Thoracic aorta (tissue), 2 donors: ENCODE data around the gene GALNT5. TPM values are rescaled to one million over a fixed set of nuclear protein-coding genes. Genes with fewer than 3 reads are reported as not detected.

Experiments used
- ATAC-seq: fragments of 150-250 bp; one replicate; pipeline ENCODE4 v1.8.0; 2017; ENCODE audit warnings: low read depth; ENCODE audit not compliant: insufficient number of reproducible peaks, low FRiP score
- DNase-seq: peaks from one replicate; pipeline ENCODE4 v3.0.0-alpha.2; 2020; ENCODE audit warnings: low spot score
- H3K27ac ChIP-seq, 2 donors: fragments of 200-600 bp; sonication (generic); 1 replicate in 1 of 2; 2 replicates in 1 of 2; pipeline ENCODE4 v1.5.1; 2016; ENCODE audit warnings: mild to moderate bottlenecking in 2 of 2, moderate library complexity in 2 of 2
- H3K27me3 ChIP-seq: fragments of 200-600 bp; sonication (generic); replicated peaks from 2 replicates; pipeline ENCODE4 v1.6.0; 2016; ENCODE audit warnings: mild to moderate bottlenecking; ENCODE audit not compliant: insufficient read depth
- H3K36me3 ChIP-seq: fragments of 200-600 bp; sonication (generic); one replicate; pipeline ENCODE4 v1.5.1; 2016
- H3K4me1 ChIP-seq, 2 donors: fragments of 200-600 bp; sonication (generic); 1 replicate in 1 of 2; 2 replicates in 1 of 2; pipeline versions ENCODE4 v1.5.1 to v1.6.0; 2016; ENCODE audit warnings: low read depth in 2 of 2, mild to moderate bottlenecking in 1 of 2; ENCODE audit not compliant: control insufficient read depth in 1 of 2
- H3K4me3 ChIP-seq: fragments of 200-600 bp; sonication (generic); 2 replicates; pipeline ENCODE4 v1.5.1; 2016; ENCODE audit warnings: mild to moderate bottlenecking
- H3K9me3 ChIP-seq: fragments of 200-600 bp; sonication (generic); 2 replicates; pipeline ENCODE4 v1.5.1; 2016
- CTCF ChIP-seq: fragments of 200-600 bp; sonication (generic); IDR thresholded peaks from one replicate; pipeline ENCODE4 v1.5.1; 2019; ENCODE audit warnings: antibody characterized with exemption
- total RNA-seq, 2 donors: library from RNA; depleted of rRNA; stranded (reverse); fragments of >200 nt; gene quantifications; one replicate each; pipeline versions ENCODE4 v1.1.0 to v1.2.3, GENCODE V29; 2016

GALNT5 gene
- total RNA-seq, 2 donors from 2014 or later, result 3.4 to 3.7 TPM

GRCh38 chr2:157291018-157291417 is 33.5 kb downstream of the GALNT5 start:
- TF ChIP-seq CTCF, result no peak
- Histone ChIP-seq H3K4me3 (no peak overlapping the region), H3K9me3 (no peaks in the 10 kb centered on the region), H3K36me3 (no peaks in the 10 kb centered on the region), H3K4me1 (no peaks in the 10 kb centered on the region), H3K27ac (no peak overlapping the region), H3K27me3 (no peaks in the 10 kb centered on the region)
- no peak for DNase-seq
- no peak for ATAC-seq

- Histone ChIP-seq H3K27ac (no peak overlapping the region), H3K27me3 (no peaks in the 10 kb centered on the region), H3K4me3 (no peak overlapping the region), H3K4me1 (no peaks in the 10 kb centered on the region), H3K36me3 (no peaks in the 10 kb centered on the region), H3K9me3 (no peaks in the 10 kb centered on the region)
- no peak for DNase-seq
- no peak for ATAC-seq
- TF ChIP-seq CTCF, result no peak
Measured at GRCh38 chr2:157292853-157293252, 35.3 kb downstream of the GALNT5 start.

- H3K27me3 ChIP-seq, result no peaks in the 10 kb centered on the region
- H3K27ac ChIP-seq, result no peak overlapping the region
- H3K9me3 ChIP-seq, result no peaks in the 10 kb centered on the region
- DNase-seq (no peak), ATAC-seq (no peak)
- TF ChIP-seq CTCF, result no peak
- no peak overlapping the region for H3K4me3 ChIP-seq
- H3K36me3 ChIP-seq, result no peaks in the 10 kb centered on the region
- H3K4me1 ChIP-seq, result no peaks in the 10 kb centered on the region
Measured at GRCh38 chr2:157296490-157296889, 39.0 kb downstream of the GALNT5 start.

GRCh38 chr2:157296958-157297357 is 39.5 kb downstream of the GALNT5 start:
- no peaks in the 10 kb centered on the region for H3K4me1 ChIP-seq
- TF ChIP-seq CTCF, result no peak
- no peaks in the 10 kb centered on the region for H3K36me3 ChIP-seq
- ATAC-seq (no peak), DNase-seq (no peak)
- H3K9me3 ChIP-seq, result no peaks in the 10 kb centered on the region
- no peak overlapping the region for H3K4me3 ChIP-seq
- H3K27me3 ChIP-seq, result no peaks in the 10 kb centered on the region
- H3K27ac ChIP-seq, result no peak overlapping the region

GRCh38 chr2:157301307-157301706 is 43.8 kb downstream of the GALNT5 start:
- DNase-seq (no peak), ATAC-seq (no peak)
- H3K27me3 ChIP-seq, result no peaks in the 10 kb centered on the region
- H3K4me3 ChIP-seq, result no peak overlapping the region
- no peak for TF ChIP-seq CTCF
- H3K36me3 ChIP-seq, result no peaks in the 10 kb centered on the region
- no peaks in the 10 kb centered on the region for H3K9me3 ChIP-seq
- H3K27ac ChIP-seq, result no peak overlapping the region
- no peaks in the 10 kb centered on the region for H3K4me1 ChIP-seq
